Astrocyte of the hippocampus (primary cell): Measurements from ENCODE around the gene MYH15.
"Not testable (repeated sequence)": the region's sequence is repeated elsewhere in the genome, so short reads cannot be mapped to it uniquely, and the experiment has no call there.

ENCODE experiments used
- DNase-seq: peaks from one replicate; pipeline ENCODE4 v3.0.0; 2011; ENCODE audit warnings: low read depth, low spot score

The MYH15 gene

GRCh38 chr3:108388136-108389132 lies 122.0 kb downstream of the MYH15 start:
- peak; percentile 83 for DNase-seq

GRCh38 chr3:108387063-108387462 lies 123.3 kb downstream of the MYH15 start:
- no peak for DNase-seq

GRCh38 chr3:108383306-108383705 lies 127.1 kb downstream of the MYH15 start:
- DNase-seq, result no peak

- DNase-seq, result peak; percentile 19
These were observed 128.8 kb downstream of the MYH15 start for GRCh38 chr3:108381529-108382140.

- no peak for DNase-seq
These were observed 130.1 kb downstream of the MYH15 start for GRCh38 chr3:108380128-108380795.

GRCh38 chr3:108378952-108379342 lies 131.4 kb downstream of the MYH15 start:
- DNase-seq, result not testable (repeated sequence)

GRCh38 chr3:108378153-108378951 lies 132.0 kb downstream of the MYH15 start:
- DNase-seq, result no peak

DNA sequence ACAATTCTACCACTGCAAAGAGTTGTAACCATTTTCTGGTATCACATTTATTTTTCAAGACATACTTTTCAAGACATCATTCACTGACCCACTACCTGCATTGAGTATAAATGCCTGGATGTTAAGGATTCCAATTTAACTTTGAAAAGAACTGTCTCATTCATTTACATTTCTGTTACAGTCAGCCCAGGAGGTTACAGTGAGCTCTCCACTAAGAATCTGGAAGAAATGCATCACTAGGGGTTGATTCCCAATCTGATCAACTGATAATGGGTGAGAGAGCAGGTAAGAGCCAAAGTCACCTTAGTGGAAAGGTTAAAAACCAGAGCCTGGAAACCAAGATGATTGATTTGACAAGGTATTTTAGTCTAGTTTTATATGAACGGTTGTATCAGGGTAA lies 133.0 kb downstream of the MYH15 start:
- DNase-seq, result no peak

DNA sequence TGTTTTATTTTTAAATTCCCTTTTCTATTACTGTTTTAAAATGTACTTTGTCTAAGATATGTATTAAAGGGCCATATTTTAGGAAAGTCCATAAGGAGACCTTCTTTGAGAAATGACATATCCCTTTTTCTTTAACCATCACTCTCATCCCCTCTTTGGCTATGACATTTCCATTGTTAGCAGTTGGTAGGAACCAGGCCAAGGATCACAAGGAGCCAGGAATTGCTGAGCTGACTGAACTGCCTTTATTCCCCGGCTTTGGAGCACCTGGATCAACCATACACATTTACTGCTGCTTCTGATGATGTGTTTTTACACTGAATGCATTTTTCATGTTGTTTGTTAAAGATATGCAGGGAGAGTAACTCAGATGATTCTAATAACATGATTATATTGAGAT lies 134.4 kb downstream of the MYH15 start:
- DNase-seq, result no peak

DNA sequence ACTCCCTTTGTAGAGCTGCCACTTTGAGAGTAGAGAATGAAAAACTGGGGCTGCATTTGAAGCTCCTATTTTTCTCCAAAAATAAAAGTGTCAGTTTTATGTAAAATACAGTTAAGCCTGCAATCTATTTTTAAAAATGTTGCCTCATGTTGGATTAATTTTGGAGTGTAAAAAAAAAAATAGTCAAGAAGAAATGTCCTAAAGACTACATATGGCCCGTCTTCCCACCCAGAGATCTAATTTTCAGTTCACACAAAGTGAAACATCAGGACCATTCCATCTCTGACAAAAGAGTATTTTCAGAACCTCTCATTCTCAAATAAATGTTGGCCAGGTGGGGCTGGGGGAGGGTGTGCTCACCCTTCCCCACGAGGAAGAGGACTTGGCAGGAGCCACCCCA lies 151.4 kb downstream of the MYH15 start:
- no peak for DNase-seq

DNA sequence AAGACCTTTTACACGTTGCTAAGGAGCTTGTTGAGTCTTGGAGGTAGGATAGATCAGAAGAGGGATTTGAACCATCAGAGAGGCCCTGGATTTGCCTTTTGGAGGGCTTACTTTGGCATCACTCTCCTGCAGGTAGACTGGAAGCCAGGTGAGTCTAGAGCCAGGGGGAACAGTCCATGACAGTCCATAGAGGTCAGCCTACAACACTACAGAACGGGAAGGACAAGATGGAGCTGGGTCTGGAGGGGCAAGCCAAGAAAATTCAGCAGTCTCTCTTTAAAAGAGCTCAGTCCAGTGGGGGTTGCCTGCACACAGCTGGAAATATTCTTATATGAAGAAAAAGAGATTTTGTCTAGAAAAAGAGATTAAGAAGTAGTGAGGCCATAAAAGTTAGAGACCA lies 153.4 kb downstream of the MYH15 start:
- DNase-seq, result no peak

GRCh38 chr3:108354562-108354961 lies 155.8 kb downstream of the MYH15 start:
- DNase-seq, result no peak

DNA sequence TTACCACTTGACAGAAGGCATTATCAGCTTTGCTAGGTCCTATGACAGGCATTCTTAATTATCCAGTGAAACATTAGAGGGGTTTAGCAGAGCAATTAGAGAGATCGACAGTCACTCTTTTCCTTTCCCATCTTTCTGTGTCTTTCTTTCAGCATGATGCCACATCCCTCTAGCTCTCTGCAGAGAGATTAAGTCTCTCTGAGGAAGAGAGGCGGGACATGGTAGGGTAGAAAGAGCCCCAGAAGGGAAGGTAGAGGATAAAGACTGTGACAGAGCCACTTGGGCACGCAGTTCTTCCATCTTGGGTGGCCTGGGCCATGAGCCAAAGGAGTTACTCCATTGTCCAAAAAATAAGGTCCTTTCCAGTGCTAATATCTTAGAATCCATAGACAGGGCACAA lies 158.2 kb downstream of the MYH15 start:
- no peak for DNase-seq

- DNase-seq, result no peak
These were observed 163.8 kb downstream of the MYH15 start for GRCh38 chr3:108346301-108347227.

GRCh38 chr3:108345492-108346205 lies 164.7 kb downstream of the MYH15 start:
- no peak for DNase-seq

DNA sequence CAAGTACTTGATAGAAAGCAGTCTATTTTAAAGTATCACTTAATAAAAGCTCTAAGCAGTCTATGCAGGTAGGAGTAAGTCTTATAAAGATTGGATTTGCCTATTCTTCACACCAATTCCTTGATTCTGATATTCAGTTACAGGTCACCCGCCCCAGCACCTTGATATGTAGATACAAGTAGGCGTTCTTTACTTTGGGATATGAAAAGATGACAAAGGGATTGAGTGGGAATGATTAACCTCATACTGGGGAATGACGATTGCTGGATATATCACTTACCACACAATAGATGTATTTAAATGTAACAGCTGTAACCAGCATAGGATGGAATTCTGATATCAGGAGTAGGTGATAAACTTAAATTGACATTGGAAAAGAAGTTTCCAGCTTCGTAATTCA lies 166.9 kb downstream of the MYH15 start:
- DNase-seq, result no peak

DNA sequence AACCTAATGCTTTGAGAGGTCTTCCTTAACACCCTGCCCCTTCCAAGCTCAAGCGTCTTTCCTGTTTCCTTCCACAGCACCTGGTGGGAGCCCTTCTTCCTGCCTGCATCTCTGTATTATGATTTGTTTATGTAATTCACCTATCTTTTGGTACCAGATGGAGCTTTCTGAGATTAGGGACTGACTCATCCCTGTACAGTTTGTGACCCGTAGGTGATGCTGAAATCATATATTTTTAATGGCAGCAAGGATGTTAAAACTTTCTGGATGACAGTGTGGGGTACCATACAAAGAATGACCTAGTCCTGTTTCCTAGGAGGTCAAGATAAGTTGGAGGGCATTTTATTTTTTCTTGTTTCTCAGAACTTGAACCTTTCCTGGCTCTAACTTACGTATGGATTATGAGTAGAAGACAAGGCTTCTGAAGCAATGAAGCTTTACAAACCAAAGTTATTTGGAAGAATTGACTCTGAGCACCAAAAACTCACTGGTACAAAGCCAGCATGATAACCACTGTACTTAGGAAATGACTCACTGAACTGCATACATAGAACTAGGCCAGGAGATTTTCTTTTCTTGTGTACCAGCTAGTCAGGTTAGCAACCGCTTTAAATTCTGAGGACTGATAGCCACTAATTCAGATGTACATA lies 167.4 kb downstream of the MYH15 start:
- peak; percentile 71 for DNase-seq

GRCh38 chr3:108341911-108342310 lies 168.5 kb downstream of the MYH15 start:
- DNase-seq, result no peak

- DNase-seq, result no peak
These were observed 171.4 kb downstream of the MYH15 start for GRCh38 chr3:108338901-108339545.
